K562 (cell line): Measurements from ENCODE around the gene CDK11A. TPM values are rescaled to one million over a fixed set of nuclear protein-coding genes. Genes with fewer than 3 reads are reported as not detected.

Source experiments
- ATAC-seq: fragments of 200-7000 bp; cut with Tn5 transposase; 3 replicates; pipeline ENCODE4 v1.9.1; 2020; ENCODE audit warnings: moderate library complexity
- BruUV-seq: library from RNA; stranded (reverse); fragments of 400-500 nt; replicated peaks from 2 replicates; lab custom pipeline; 2021; lab: Mats Ljungman, UMichigan
- CTCF ChIA-PET: fragments of 300-600 bp; formaldehyde crosslinking; extraction: SDS; loops from one replicate; lab custom pipeline; 2021; ENCODE audit warnings: low intra/inter-chr PET ratio; lab: Yijun Ruan, JAX
- POLR2A ChIA-PET: fragments of 300-600, 350-650 bp; sonication (Branson Sonifier 250); formaldehyde crosslinking; extraction: SDS; loops from one replicate; lab custom pipeline; 2021; ENCODE audit warnings: antibody characterized with exemption, inconsistent platforms; lab: Yijun Ruan, JAX
- DNase-seq, 4 experiments: peaks; one replicate each; pipeline versions ENCODE4 v3.0.0 to v3.0.0-alpha.2; 2011 to 2018; ENCODE audit warnings: low spot score in 3 of 4, mixed read lengths in 3 of 4; ENCODE audit errors: extremely low read depth in 1 of 4
- FAIRE-seq: peaks from 2 replicates; lab custom pipeline; 2011; peaks lifted over from hg19 to GRCh38; lab: Jason Lieb, UNC
- H2AFZ ChIP-seq: 2 replicates; pipeline ENCODE4 v1.6.0; 2011; ENCODE audit warnings: low read depth, low read length, control low read depth, inconsistent platforms
- H3K27ac ChIP-seq: fragments of 200-600 bp; 3 replicates; pipeline ENCODE4 v1.8.0; 2011; ENCODE audit warnings: low read depth, mild to moderate bottlenecking, control low read depth, inconsistent platforms, low read length, moderate library complexity, mixed read lengths; ENCODE audit errors: extremely low read depth
- H3K27me3 ChIP-seq, 2 experiments: fragments of 300-600 bp in 1 of 2; 2 replicates in 1 of 2; 3 replicates in 1 of 2; pipeline versions ENCODE4 v1.6.0 to v1.8.0; 2011; ENCODE audit warnings: inconsistent platforms in 2 of 2, low read length in 2 of 2, mild to moderate bottlenecking in 1 of 2, mixed read lengths in 1 of 2, moderate library complexity in 1 of 2; ENCODE audit not compliant: control insufficient read depth in 2 of 2, insufficient read depth in 2 of 2
- H3K36me3 ChIP-seq: fragments of 300-600 bp; 3 replicates; pipeline ENCODE4 v1.8.0; 2011; ENCODE audit warnings: mild to moderate bottlenecking, low read length, inconsistent platforms; ENCODE audit not compliant: control insufficient read depth, insufficient read depth
- H3K4me1 ChIP-seq, 2 experiments: fragments of 200-600 bp in 1 of 2; replicated peaks in 1 of 2; 2 replicates in 1 of 2; 3 replicates in 1 of 2; pipeline versions ENCODE4 v1.5.1 to v1.8.0; 2011; ENCODE audit warnings: inconsistent platforms in 2 of 2, low read length in 2 of 2, mild to moderate bottlenecking in 1 of 2, mixed read lengths in 1 of 2, moderate library complexity in 1 of 2; ENCODE audit not compliant: control insufficient read depth in 2 of 2, insufficient read depth in 2 of 2
- H3K4me2 ChIP-seq: 2 replicates; pipeline ENCODE4 v1.6.1; 2011; ENCODE audit warnings: low read length, control low read depth, inconsistent platforms, mixed read lengths; ENCODE audit not compliant: insufficient read depth
- H3K4me3 ChIP-seq: fragments of 200-600 bp; sonication (generic), shearing (Covaris generic); 2 replicates; pipeline ENCODE4 v1.5.1; 2016; ENCODE audit warnings: control low read depth, inconsistent platforms
- H3K79me2 ChIP-seq: fragments of 200-600 bp; 3 replicates; pipeline ENCODE4 v1.8.0; 2011; ENCODE audit warnings: low read length, inconsistent platforms; ENCODE audit not compliant: control insufficient read depth, insufficient read depth
- H3K9ac ChIP-seq, 2 experiments: 2 replicates each; pipeline versions ENCODE4 v1.6.0 to v1.6.1; 2011; ENCODE audit warnings: low read depth in 2 of 2, low read length in 2 of 2, control low read depth in 1 of 2, inconsistent platforms in 1 of 2, mild to moderate bottlenecking in 1 of 2, mixed read lengths in 1 of 2; ENCODE audit not compliant: insufficient read depth in 1 of 2
- H3K9me1 ChIP-seq: one replicate; pipeline ENCODE4 v1.6.0; 2011; ENCODE audit warnings: inconsistent platforms, mild to moderate bottlenecking, low read length, moderate library complexity; ENCODE audit not compliant: control insufficient read depth, insufficient read depth
- H3K9me3 ChIP-seq: replicated peaks from 2 replicates; pipeline ENCODE4 v1.5.1; 2011; ENCODE audit warnings: low read depth, low read length, inconsistent platforms; ENCODE audit not compliant: control insufficient read depth, insufficient read depth
- H4K20me1 ChIP-seq: replicated peaks from 2 replicates; pipeline ENCODE4 v1.6.1; 2011; ENCODE audit warnings: low read length, inconsistent platforms, mixed read lengths; ENCODE audit not compliant: control insufficient read depth, insufficient read depth
- PTTG1 ChIP-seq: fragments of 450-650 bp; IDR thresholded peaks from 2 replicates; pipeline ENCODE4 v1.6.1; 2016; ENCODE audit warnings: low read depth, mild to moderate bottlenecking, missing genetic modification characterization, missing compliant biosample characterization
- RBFOX2 ChIP-seq: fragments of 200-400 bp; formaldehyde crosslinking; IDR thresholded peaks from 2 replicates; pipeline ENCODE4 v1.6.1; 2017; ENCODE audit warnings: low read depth, mild to moderate bottlenecking, low read length, moderate library complexity
- WGBS: fragments of 100-300 bp; shearing (Covaris generic); methylation state at CpG from one replicate; pipeline ENCODE4 v1.1.6; 2016; ENCODE audit warnings: low coverage, mixed read lengths; ENCODE audit not compliant: insufficient coverage; ENCODE audit errors: missing lambda C conversion rate; 5-methylcytosine and 5-hydroxymethylcytosine counted together
- in situ Hi-C: fragments of 300-500 bp; cut with MboI; formaldehyde crosslinking; loops from 4 replicates; pipeline ENCODE4 v1.15.0; 2018; ENCODE audit warnings: inconsistent platforms, mixed read lengths
- intact Hi-C: fragments of 100-400 bp; cut with micrococcal nuclease; formaldehyde crosslinking; loops from 2 replicates; pipeline ENCODE4 v1.14.2; 2022
- polyA plus RNA-seq, 8 experiments: library from polyadenylated mRNA; depleted of rRNA in 4 of 8; stranded (reverse) in 5 of 8; unstranded in 3 of 8; fragments of >200 nt; fragmentation: Nextera tagmentation in 2 of 8; fragmentation: Illumina TruSeq in 1 of 8; extraction: Ambion mirVana in 2 of 8; extraction: Trizol in 1 of 8; gene quantifications; 2 replicates each; pipeline versions ENCODE4 v1.2.1 to v1.2.3, GENCODE V29; 2011 to 2014; ENCODE audit warnings: inconsistent platforms in 1 of 8, missing spikeins in 1 of 8
- total RNA-seq, 7 experiments: library from RNA; depleted of rRNA in 6 of 7; stranded (reverse); fragments of >200 nt in 6 of 7; fragmentation: Illumina TruSeq in 2 of 7; extraction: Trizol in 2 of 7; gene quantifications; 2 replicates each; pipeline versions ENCODE4 v1.2.1 to v1.2.3, GENCODE V29; 2011 to 2021; ENCODE audit warnings: low replicate concordance in 1 of 7

Gene CDK11A
- total and polyA plus RNA-seq, 9 of the 15 experiments (the other 6 are each of a cell fraction or from before 2014, with no cell fraction given) = 4.5 to 71.0 (median 43.9) TPM

- Histone ChIP-seq H3K27me3 (no peaks in the 10 kb centered on the region), H3K9ac (peak overlapping the region; percentile 65 to 78; a peak in 3 of 4 replicates), H3K4me3 (no peak overlapping the region), H3K9me3 (no peaks in the 10 kb centered on the region), H3K9me1 (peaks cover 9% of the 10 kb centered on the region), H3K36me3 (peaks cover 98% of the 10 kb centered on the region), H3K4me1 (peaks cover 16 to 59% of the 10 kb centered on the region in 2 experiments), H2AFZ (no peak overlapping the region), H3K4me2 (no peak overlapping the region), H3K27ac (peak overlapping the region; percentile 87; the same call in 2 of the 3 replicates), H4K20me1 (0 out of 2 replicates have a peak, but pooled peaks cover 5% of the 10 kb centered on the region), H3K79me2 (peaks cover 43% of the 10 kb centered on the region)
- intact Hi-C loops = loop anchor here (2.0 kb wide), 1 partner anchor 21 kb away; the partner anchor contains the start of gene NADK
- ChIA-PET POLR2A (interaction anchor here (0.7 to 1.2 kb wide), 4 partner anchors 9 to 287 kb away, joined by 3 to 4 read pairs (median 3); no protein-coding TSS in a partner anchor), CTCF (no interaction called here)
- no TSS peak for BruUV-seq
- 95% methylated on average over 21 of the region's 25 CpGs for WGBS
- DNase-seq (peak in 1 of 4 experiments; percentile 9), ATAC-seq (no peak), FAIRE-seq (no peak)
- no peak for TF ChIP-seq PTTG1
- TF ChIP-seq RBFOX2 = peak; percentile 9; the same call in 1 of the 2 replicates
- in situ Hi-C loops = no loop called here
Observed at GRCh38 chr1:1757422-1758058, 33.4 kb upstream of the CDK11A start.
